ENCODE results near the gene PDAP1. TPM values are rescaled to one million over a fixed set of nuclear protein-coding genes. Genes with fewer than 3 reads are reported as not detected.

Gene PDAP1
- total and polyA plus RNA-seq, 2 of the 8 experiments (the other 6 are each of a cell fraction or from before 2014, with no cell fraction given), result 26.6 to 169 TPM

DNA sequence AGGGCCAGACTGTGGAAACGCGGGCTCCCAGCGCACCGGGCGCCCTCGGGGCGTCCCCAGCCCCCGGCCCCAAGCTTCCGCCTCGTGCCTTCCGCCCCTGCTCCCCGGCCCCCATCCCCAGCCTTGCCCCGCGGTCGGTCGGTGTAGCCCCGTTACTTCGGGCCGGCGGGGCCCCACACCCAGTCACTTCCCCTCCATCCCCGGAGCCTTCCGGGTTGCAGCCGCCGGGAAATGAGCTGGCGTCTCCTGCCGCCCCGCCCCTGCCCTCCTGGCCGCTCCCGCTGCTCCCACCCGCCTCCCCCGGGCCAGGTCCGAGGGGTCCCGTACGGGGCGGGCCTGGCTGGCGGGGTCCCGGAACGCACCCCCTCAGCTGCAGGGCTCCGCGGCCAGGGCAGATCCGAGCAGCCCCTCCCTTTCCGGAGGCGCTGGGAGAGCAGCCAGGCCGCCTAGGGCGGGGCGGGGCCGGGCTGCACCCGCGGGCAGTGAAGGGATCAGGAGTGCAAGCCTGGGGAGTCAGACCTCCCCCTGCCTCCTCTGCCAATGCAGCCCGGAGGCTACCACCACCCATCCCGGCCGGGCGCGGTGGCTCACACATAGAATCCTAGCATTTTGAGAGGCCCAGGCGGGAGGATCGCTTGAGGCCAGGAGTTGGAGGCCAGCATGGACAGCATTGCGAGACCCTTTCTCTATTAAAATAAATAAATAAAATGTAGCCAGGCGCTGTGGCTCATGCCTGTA, 33.2 kb downstream of the PDAP1 start:
- Histone ChIP-seq H4K91ac (replicated peaks; ENCODE audit: insufficient read length, low read length) (no peak overlapping the region), H2BK12ac (ENCODE audit: low read depth, low read length) (no peak overlapping the region), H3K9me3 (ENCODE audit: insufficient read depth in 2 of 2, low read depth in 1 of 2, low read length in 1 of 2) (no peaks in the 10 kb centered on the region), H2BK120ac (replicated peaks; ENCODE audit: low read depth, low read length) (no peak overlapping the region), H3K27me3 (replicated peaks in 1 of 4; ENCODE audit: control insufficient read depth in 3 of 4, extremely low read depth in 1 of 4, insufficient read depth in 3 of 4, low read length in 3 of 4) (no peaks in the 10 kb centered on the region), H3K27ac (ENCODE audit: low read depth, low read length) (no peak overlapping the region; the same call in 1 of the 2 replicates), H2BK15ac (ENCODE audit: low read length) (no peak overlapping the region), H3K4me3 (ENCODE audit: extremely low read depth in 1 of 4, insufficient read depth in 2 of 4, low read depth in 3 of 4, low read length in 4 of 4) (peak overlapping the region; percentile 65 to 95 (median 70)), H3K23ac (ENCODE audit: insufficient read length) (no peak overlapping the region), H2AFZ (ENCODE audit: low read length) (no peak overlapping the region), H4K5ac (ENCODE audit: insufficient read length, low read depth, low read length) (no peak overlapping the region), H3K79me2 (ENCODE audit: control insufficient read depth in 1 of 2, insufficient read depth in 2 of 2, low read length in 2 of 2) (peaks cover 0 to 10% of the 10 kb centered on the region in 2 experiments; a peak in 2 of 4 replicates), H3K56ac (replicated peaks; ENCODE audit: insufficient read length, low read depth, low read length) (no peak overlapping the region), H3K4me1 (replicated peaks in 1 of 4; ENCODE audit: control insufficient read depth in 3 of 4, insufficient read depth in 4 of 4, low read length in 3 of 4) (peaks cover 0 to 5% (median 3%) of the 10 kb centered on the region in 4 experiments; a peak in 4 of 7 replicates), H3K9ac (replicated peaks in 1 of 4; ENCODE audit: extremely low read depth in 1 of 4, low read depth in 3 of 4, low read length in 3 of 4) (no peak overlapping the region; a peak in 1 of 7 replicates), H3K4ac (replicated peaks; ENCODE audit: insufficient read length, low read depth, low read length) (no peak overlapping the region), H3K18ac (ENCODE audit: extremely low read depth, low read length) (no peak overlapping the region; the same call in 1 of the 2 replicates), H2AK5ac (ENCODE audit: low read depth, low read length) (no peak overlapping the region), H4K20me1 (replicated peaks in 1 of 2; ENCODE audit: control insufficient read depth in 1 of 2, insufficient read depth in 2 of 2, low read length in 2 of 2) (peaks cover 4 to 5% of the 10 kb centered on the region in 2 experiments), H3K14ac (ENCODE audit: insufficient read length) (no peak overlapping the region), H3K79me1 (ENCODE audit: low read depth, low read length) (peaks cover 3% of the 10 kb centered on the region; the same call in 1 of the 2 replicates), H3K36me3 (ENCODE audit: control insufficient read depth in 2 of 4, insufficient read depth in 4 of 4, low read length in 3 of 4) (peaks cover 0 to 3% (median 0%) of the 10 kb centered on the region in 4 experiments; a peak in 1 of 8 replicates), H3K4me2 (ENCODE audit: insufficient read depth in 1 of 2, low read depth in 2 of 2, low read length in 2 of 2) (peak overlapping the region; percentile 47 to 61), H4K8ac (ENCODE audit: extremely low read depth, insufficient read depth, low read length) (no peak overlapping the region; the same call in 1 of the 2 replicates), H2BK20ac (ENCODE audit: low read length) (no peak overlapping the region), H2BK5ac (ENCODE audit: low read depth, low read length) (no peak overlapping the region), H3K23me2 (ENCODE audit: low read depth, low read length) (peaks cover 6% of the 10 kb centered on the region; the same call in 1 of the 2 replicates)
- no peak for FAIRE-seq
- WGBS, 2 experiments (ENCODE audit: extremely low coverage in 1 of 2, insufficient coverage in 1 of 2, insufficient read length in 1 of 2, insufficient replicate concordance in 2 of 2, low coverage in 1 of 2, low lambda C conversion rate in 2 of 2, missing lambda C conversion rate in 1 of 2), result 25% methylated on average over 21 of the region's 58 CpGs; no CpG with 5 or more reads in 1 of the 2 experiments
- peak in 1 of 2 experiments; percentile 70 for DNase-seq (ENCODE audit: low read depth in 1 of 2, low spot score in 2 of 2)
- POLR2A ChIA-PET (ENCODE audit: partially characterized antibody), result interaction anchor here (0.9 to 5.5 kb wide), 5 partner anchors 15 to 197 kb away, joined by 3 to 49 read pairs (median 4); partner anchors contain the start of genes BUD31, CPSF4, PDAP1 and PTCD1
- CTCF ChIA-PET (ENCODE audit: partially characterized antibody), result no interaction called here
- TF ChIP-seq SUZ12 (IDR thresholded peaks at IDR 0.05; ENCODE audit: low read length) (no peak), HDAC6 (IDR thresholded peaks at IDR 0.05; ENCODE audit: low read depth, low read length) (no peak), POU5F1 (IDR thresholded peaks at IDR 0.05; ENCODE audit: low read depth, low read length) (no peak), TAF7 (optimal IDR thresholded peaks at IDR 0.05; ENCODE audit: borderline replicate concordance, low read depth, low read length) (peak; percentile 22), SP1 (IDR thresholded peaks at IDR 0.05; ENCODE audit: low read depth, low read length) (no peak), KDM1A (IDR thresholded peaks at IDR 0.05; ENCODE audit: borderline replicate concordance, low read length) (peak; percentile 85), GABPA (IDR thresholded peaks at IDR 0.05; ENCODE audit: borderline replicate concordance, insufficient read depth, low read length) (no peak), TBP (IDR thresholded peaks at IDR 0.05; ENCODE audit: low read depth, low read length) (no peak), SIN3A (conservative IDR thresholded peaks at IDR 0.05 in 1 of 2, IDR thresholded peaks at IDR 0.05 in 1 of 2; ENCODE audit: low read depth in 1 of 2, low read length in 2 of 2) (0 out of 4 replicates have a peak, but pooled peaks of 1 of the 2 experiments have one; percentile 41), CTBP2 (IDR thresholded peaks at IDR 0.05; ENCODE audit: borderline replicate concordance, insufficient read depth, insufficient read length, low read length) (no peak), BCL11A (IDR thresholded peaks at IDR 0.05; ENCODE audit: low read depth in 2 of 2, low read length in 2 of 2) (no peak), CREB1 (IDR thresholded peaks at IDR 0.05) (no peak)
